OCI-LY1 (cell line): ENCODE results near the gene GOT2.

ENCODE experiments used
- H2AFZ ChIP-seq: fragments of 200-600 bp; sonication (generic), shearing (Covaris generic); 2 replicates; pipeline ENCODE4 v1.6.0; 2014; ENCODE audit warnings: antibody characterized with exemption, mild to moderate bottlenecking, low read length
- H3F3A ChIP-seq: fragments of 200-600 bp; sonication (generic), shearing (Covaris generic); 2 replicates; pipeline ENCODE4 v1.6.0; 2014; ENCODE audit warnings: mild to moderate bottlenecking, antibody characterized with exemption, low read length, moderate library complexity; ENCODE audit not compliant: insufficient read depth
- H3K27ac ChIP-seq: fragments of 200-600 bp; sonication (generic); 2 replicates; pipeline ENCODE4 v1.5.1; 2014; ENCODE audit warnings: low read length, mixed run types, mild to moderate bottlenecking, low read depth; ENCODE audit not compliant: poor library complexity, severe bottlenecking
- H3K27me3 ChIP-seq: fragments of 200-600 bp; sonication (generic); 2 replicates; pipeline ENCODE4 v1.6.0; 2014; ENCODE audit warnings: antibody characterized with exemption, mild to moderate bottlenecking, low read length, moderate library complexity; ENCODE audit not compliant: insufficient read depth
- H3K36me3 ChIP-seq: fragments of 200-600 bp; sonication (generic); 2 replicates; pipeline ENCODE4 v1.6.1; 2014; ENCODE audit warnings: mild to moderate bottlenecking, antibody characterized with exemption, low read length, moderate library complexity, mixed read lengths; ENCODE audit not compliant: insufficient read depth
- H3K4me1 ChIP-seq: fragments of 200-600 bp; sonication (generic); 2 replicates; pipeline ENCODE4 v1.5.1; 2014; ENCODE audit warnings: mild to moderate bottlenecking, low read length, moderate library complexity; ENCODE audit not compliant: insufficient read depth, severe bottlenecking
- H3K4me2 ChIP-seq: fragments of 200-600 bp; sonication (generic), shearing (Covaris generic); 2 replicates; pipeline ENCODE4 v1.6.1; 2014; ENCODE audit warnings: low read length
- H3K4me3 ChIP-seq: fragments of 200-600 bp; sonication (generic); 2 replicates; pipeline ENCODE4 v1.5.1; 2014; ENCODE audit warnings: low read length, low read depth, mild to moderate bottlenecking, mixed read lengths; ENCODE audit not compliant: poor library complexity, severe bottlenecking
- H3K79me2 ChIP-seq: fragments of 200-600 bp; shearing (Covaris generic); 2 replicates; pipeline ENCODE4 v1.6.1; 2016; ENCODE audit warnings: mixed run types, low read length, mixed read lengths; ENCODE audit not compliant: insufficient read depth
- H3K9ac ChIP-seq: fragments of 200-600 bp; sonication (generic), shearing (Covaris generic); 2 replicates; pipeline ENCODE4 v1.6.1; 2014; ENCODE audit warnings: mild to moderate bottlenecking, low read length, mixed read lengths
- H3K9me2 ChIP-seq: fragments of 200-600 bp; sonication (generic), shearing (Covaris generic); 2 replicates; pipeline ENCODE4 v1.6.1; 2014; ENCODE audit warnings: low read depth, mild to moderate bottlenecking, low read length, mixed read lengths
- H3K9me3 ChIP-seq: fragments of 200-600 bp; shearing (Covaris generic); 2 replicates; pipeline ENCODE4 v1.6.1; 2014; ENCODE audit warnings: low read length, mixed read lengths
- H4K20me1 ChIP-seq: fragments of 200-600 bp; sonication (generic), shearing (Covaris generic); 2 replicates; pipeline ENCODE4 v1.6.0; 2016; ENCODE audit warnings: mild to moderate bottlenecking, low read length; ENCODE audit not compliant: insufficient read depth
- EZH2 ChIP-seq: fragments of 200-600 bp; sonication (generic), shearing (Covaris generic); IDR thresholded peaks from 2 replicates; pipeline ENCODE4 v1.8.0; 2017; ENCODE audit warnings: borderline replicate concordance, mixed run types, mild to moderate bottlenecking, antibody characterized with exemption, low read length, moderate library complexity, mixed read lengths
- TF ChIP-seq, protein P1 (sequence below): fragments of 200-600 bp; sonication (generic), shearing (Covaris generic); IDR thresholded peaks from 2 replicates; pipeline ENCODE4 v1.5.1; 2017; ENCODE audit warnings: mild to moderate bottlenecking, antibody characterized with exemption, low read length, moderate library complexity, mixed read lengths

The GOT2 gene

GRCh38 chr16:58730724-58731370 lies 3.3 kb downstream of the GOT2 start:
- peaks cover 1% of the 10 kb centered on the region; the same call in 1 of the 2 replicates for H3K36me3 ChIP-seq
- H3K9me2 ChIP-seq, result no peaks in the 10 kb centered on the region
- H3K79me2 ChIP-seq, result peaks cover 34% of the 10 kb centered on the region
- H3F3A ChIP-seq, result no peaks in the 10 kb centered on the region
- H3K4me3 ChIP-seq, result peak overlapping the region; percentile 14
- no peak for TF ChIP-seq EZH2
- TF ChIP-seq, protein P1, sequence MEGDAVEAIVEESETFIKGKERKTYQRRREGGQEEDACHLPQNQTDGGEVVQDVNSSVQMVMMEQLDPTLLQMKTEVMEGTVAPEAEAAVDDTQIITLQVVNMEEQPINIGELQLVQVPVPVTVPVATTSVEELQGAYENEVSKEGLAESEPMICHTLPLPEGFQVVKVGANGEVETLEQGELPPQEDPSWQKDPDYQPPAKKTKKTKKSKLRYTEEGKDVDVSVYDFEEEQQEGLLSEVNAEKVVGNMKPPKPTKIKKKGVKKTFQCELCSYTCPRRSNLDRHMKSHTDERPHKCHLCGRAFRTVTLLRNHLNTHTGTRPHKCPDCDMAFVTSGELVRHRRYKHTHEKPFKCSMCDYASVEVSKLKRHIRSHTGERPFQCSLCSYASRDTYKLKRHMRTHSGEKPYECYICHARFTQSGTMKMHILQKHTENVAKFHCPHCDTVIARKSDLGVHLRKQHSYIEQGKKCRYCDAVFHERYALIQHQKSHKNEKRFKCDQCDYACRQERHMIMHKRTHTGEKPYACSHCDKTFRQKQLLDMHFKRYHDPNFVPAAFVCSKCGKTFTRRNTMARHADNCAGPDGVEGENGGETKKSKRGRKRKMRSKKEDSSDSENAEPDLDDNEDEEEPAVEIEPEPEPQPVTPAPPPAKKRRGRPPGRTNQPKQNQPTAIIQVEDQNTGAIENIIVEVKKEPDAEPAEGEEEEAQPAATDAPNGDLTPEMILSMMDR, result no peak
- peak overlapping the region; percentile 42 for H3K4me2 ChIP-seq
- H3K27me3 ChIP-seq, result no peaks in the 10 kb centered on the region
- no peaks in the 10 kb centered on the region for H3K9me3 ChIP-seq
- H3K27ac ChIP-seq, result peak overlapping the region; percentile 46
- peaks cover 61% of the 10 kb centered on the region for H3K4me1 ChIP-seq
- no peak overlapping the region for H2AFZ ChIP-seq
- H3K9ac ChIP-seq, result no peak overlapping the region; the same call in 1 of the 2 replicates
- H4K20me1 ChIP-seq, result no peaks in the 10 kb centered on the region

GRCh38 chr16:58727796-58728568 lies 6.1 kb downstream of the GOT2 start:
- Histone ChIP-seq H3K9ac (no peak overlapping the region), H3K9me3 (no peaks in the 10 kb centered on the region), H3K36me3 (peaks cover 14% of the 10 kb centered on the region), H3K79me2 (peaks cover 29% of the 10 kb centered on the region), H3K4me1 (peaks cover 52% of the 10 kb centered on the region), H3K9me2 (no peaks in the 10 kb centered on the region), H3K27ac (no peak overlapping the region), H4K20me1 (no peaks in the 10 kb centered on the region), H3K27me3 (no peaks in the 10 kb centered on the region), H3K4me3 (no peak overlapping the region), H2AFZ (no peak overlapping the region), H3K4me2 (no peak overlapping the region; the same call in 1 of the 2 replicates), H3F3A (no peaks in the 10 kb centered on the region)
- TF ChIP-seq, protein P1, result no peak
- TF ChIP-seq EZH2, result no peak

GRCh38 chr16:58727028-58727781 lies 6.9 kb downstream of the GOT2 start:
- TF ChIP-seq, protein P1, result no peak
- no peak for TF ChIP-seq EZH2
- Histone ChIP-seq H3K36me3 (peaks cover 21% of the 10 kb centered on the region), H2AFZ (no peak overlapping the region), H3K9me2 (no peaks in the 10 kb centered on the region), H3K4me2 (no peak overlapping the region), H4K20me1 (no peaks in the 10 kb centered on the region), H3K9ac (no peak overlapping the region), H3F3A (no peaks in the 10 kb centered on the region), H3K79me2 (peaks cover 21% of the 10 kb centered on the region), H3K4me3 (no peak overlapping the region), H3K9me3 (no peaks in the 10 kb centered on the region), H3K4me1 (peaks cover 44% of the 10 kb centered on the region), H3K27ac (no peak overlapping the region), H3K27me3 (no peaks in the 10 kb centered on the region)
